K562 (cell line): ENCODE data around the gene LRP1B. TPM values are rescaled to one million over a fixed set of nuclear protein-coding genes. Genes with fewer than 3 reads are reported as not detected.

ENCODE experiments used
- ATAC-seq: fragments of 200-7000 bp; cut with Tn5 transposase; 3 replicates; pipeline ENCODE4 v1.9.1; 2020; ENCODE audit warnings: moderate library complexity
- BruUV-seq: library from RNA; stranded (reverse); fragments of 400-500 nt; replicated peaks from 2 replicates; lab custom pipeline; 2021; lab: Mats Ljungman, UMichigan
- CTCF ChIA-PET: fragments of 300-600 bp; formaldehyde crosslinking; extraction: SDS; loops from one replicate; lab custom pipeline; 2021; ENCODE audit warnings: low intra/inter-chr PET ratio; lab: Yijun Ruan, JAX
- POLR2A ChIA-PET: fragments of 300-600, 350-650 bp; sonication (Branson Sonifier 250); formaldehyde crosslinking; extraction: SDS; loops from one replicate; lab custom pipeline; 2021; ENCODE audit warnings: antibody characterized with exemption, inconsistent platforms; lab: Yijun Ruan, JAX
- DNase-seq, 4 experiments: peaks; one replicate each; pipeline versions ENCODE4 v3.0.0 to v3.0.0-alpha.2; 2011 to 2018; ENCODE audit warnings: low spot score in 3 of 4, mixed read lengths in 3 of 4; ENCODE audit errors: extremely low read depth in 1 of 4
- FAIRE-seq: peaks from 2 replicates; lab custom pipeline; 2011; peaks lifted over from hg19 to GRCh38; lab: Jason Lieb, UNC
- H2AFZ ChIP-seq: 2 replicates; pipeline ENCODE4 v1.6.0; 2011; ENCODE audit warnings: low read depth, low read length, control low read depth, inconsistent platforms
- H3K27ac ChIP-seq: fragments of 200-600 bp; 3 replicates; pipeline ENCODE4 v1.8.0; 2011; ENCODE audit warnings: low read depth, mild to moderate bottlenecking, control low read depth, inconsistent platforms, low read length, moderate library complexity, mixed read lengths; ENCODE audit errors: extremely low read depth
- H3K27me3 ChIP-seq, 2 experiments: fragments of 300-600 bp in 1 of 2; 2 replicates in 1 of 2; 3 replicates in 1 of 2; pipeline versions ENCODE4 v1.6.0 to v1.8.0; 2011; ENCODE audit warnings: inconsistent platforms in 2 of 2, low read length in 2 of 2, mild to moderate bottlenecking in 1 of 2, mixed read lengths in 1 of 2, moderate library complexity in 1 of 2; ENCODE audit not compliant: control insufficient read depth in 2 of 2, insufficient read depth in 2 of 2
- H3K36me3 ChIP-seq: fragments of 300-600 bp; 3 replicates; pipeline ENCODE4 v1.8.0; 2011; ENCODE audit warnings: mild to moderate bottlenecking, low read length, inconsistent platforms; ENCODE audit not compliant: control insufficient read depth, insufficient read depth
- H3K4me1 ChIP-seq, 2 experiments: fragments of 200-600 bp in 1 of 2; replicated peaks in 1 of 2; 2 replicates in 1 of 2; 3 replicates in 1 of 2; pipeline versions ENCODE4 v1.5.1 to v1.8.0; 2011; ENCODE audit warnings: inconsistent platforms in 2 of 2, low read length in 2 of 2, mild to moderate bottlenecking in 1 of 2, mixed read lengths in 1 of 2, moderate library complexity in 1 of 2; ENCODE audit not compliant: control insufficient read depth in 2 of 2, insufficient read depth in 2 of 2
- H3K4me2 ChIP-seq: 2 replicates; pipeline ENCODE4 v1.6.1; 2011; ENCODE audit warnings: low read length, control low read depth, inconsistent platforms, mixed read lengths; ENCODE audit not compliant: insufficient read depth
- H3K4me3 ChIP-seq: fragments of 200-600 bp; sonication (generic), shearing (Covaris generic); 2 replicates; pipeline ENCODE4 v1.5.1; 2016; ENCODE audit warnings: control low read depth, inconsistent platforms
- H3K79me2 ChIP-seq: fragments of 200-600 bp; 3 replicates; pipeline ENCODE4 v1.8.0; 2011; ENCODE audit warnings: low read length, inconsistent platforms; ENCODE audit not compliant: control insufficient read depth, insufficient read depth
- H3K9ac ChIP-seq, 2 experiments: 2 replicates each; pipeline versions ENCODE4 v1.6.0 to v1.6.1; 2011; ENCODE audit warnings: low read depth in 2 of 2, low read length in 2 of 2, control low read depth in 1 of 2, inconsistent platforms in 1 of 2, mild to moderate bottlenecking in 1 of 2, mixed read lengths in 1 of 2; ENCODE audit not compliant: insufficient read depth in 1 of 2
- H3K9me1 ChIP-seq: one replicate; pipeline ENCODE4 v1.6.0; 2011; ENCODE audit warnings: inconsistent platforms, mild to moderate bottlenecking, low read length, moderate library complexity; ENCODE audit not compliant: control insufficient read depth, insufficient read depth
- H3K9me3 ChIP-seq: replicated peaks from 2 replicates; pipeline ENCODE4 v1.5.1; 2011; ENCODE audit warnings: low read depth, low read length, inconsistent platforms; ENCODE audit not compliant: control insufficient read depth, insufficient read depth
- H4K20me1 ChIP-seq: replicated peaks from 2 replicates; pipeline ENCODE4 v1.6.1; 2011; ENCODE audit warnings: low read length, inconsistent platforms, mixed read lengths; ENCODE audit not compliant: control insufficient read depth, insufficient read depth
- ETV6 ChIP-seq, 3 experiments: fragments of 150-350 bp in 1 of 3; sonication (generic) in 1 of 3; formaldehyde crosslinking in 1 of 3; IDR thresholded peaks; 2 replicates each; pipeline versions ENCODE4 v1.6.1 to v1.8.0; 2014 to 2022; ENCODE audit warnings: borderline replicate concordance in 2 of 3, low read depth in 2 of 3, antibody characterized with exemption in 1 of 3, low read length in 1 of 3, mild to moderate bottlenecking in 1 of 3, missing genetic modification reagents in 1 of 3
- IFI16 ChIP-seq: fragments of 250-450 bp; sonication (Bioruptor Pico); IDR thresholded peaks from 2 replicates; pipeline ENCODE4 v2.1.2; 2022; ENCODE audit warnings: mild to moderate bottlenecking, inconsistent platforms
- MEF2D ChIP-seq: conservative IDR thresholded peaks from 2 replicates; pipeline ENCODE4 v1.6.1; 2016; ENCODE audit warnings: low read depth, missing genetic modification characterization, missing compliant biosample characterization
- TRIM28 ChIP-seq: fragments of 450-650 bp; IDR thresholded peaks from 2 replicates; pipeline ENCODE4 v1.6.1; 2017
- ZC3H8 ChIP-seq: fragments of 450-650 bp; IDR thresholded peaks from 2 replicates; pipeline ENCODE4 v1.6.1; 2017
- ZNF217 ChIP-seq: sonication (generic); formaldehyde crosslinking; IDR thresholded peaks from 2 replicates; pipeline ENCODE4 v1.8.0; 2022; ENCODE audit warnings: mild to moderate bottlenecking, missing genetic modification reagents
- ZNF584 ChIP-seq: fragments of 200-800 bp; sonication (Bioruptor generic); IDR thresholded peaks from 2 replicates; pipeline ENCODE4 v1.6.1; 2016; ENCODE audit warnings: low read depth, mild to moderate bottlenecking, missing genetic modification characterization, missing compliant biosample characterization
- WGBS: fragments of 100-300 bp; shearing (Covaris generic); methylation state at CpG from one replicate; pipeline ENCODE4 v1.1.6; 2016; ENCODE audit warnings: low coverage, mixed read lengths; ENCODE audit not compliant: insufficient coverage; ENCODE audit errors: missing lambda C conversion rate; 5-methylcytosine and 5-hydroxymethylcytosine counted together
- in situ Hi-C: fragments of 300-500 bp; cut with MboI; formaldehyde crosslinking; loops from 4 replicates; pipeline ENCODE4 v1.15.0; 2018; ENCODE audit warnings: inconsistent platforms, mixed read lengths
- intact Hi-C: fragments of 100-400 bp; cut with micrococcal nuclease; formaldehyde crosslinking; loops from 2 replicates; pipeline ENCODE4 v1.14.2; 2022
- polyA plus RNA-seq, 8 experiments: library from polyadenylated mRNA; depleted of rRNA in 4 of 8; stranded (reverse) in 5 of 8; unstranded in 3 of 8; fragments of >200 nt; fragmentation: Nextera tagmentation in 2 of 8; fragmentation: Illumina TruSeq in 1 of 8; extraction: Ambion mirVana in 2 of 8; extraction: Trizol in 1 of 8; gene quantifications; 2 replicates each; pipeline versions ENCODE4 v1.2.1 to v1.2.3, GENCODE V29; 2011 to 2014; ENCODE audit warnings: inconsistent platforms in 1 of 8, missing spikeins in 1 of 8
- total RNA-seq, 7 experiments: library from RNA; depleted of rRNA in 6 of 7; stranded (reverse); fragments of >200 nt in 6 of 7; fragmentation: Illumina TruSeq in 2 of 7; extraction: Trizol in 2 of 7; gene quantifications; 2 replicates each; pipeline versions ENCODE4 v1.2.1 to v1.2.3, GENCODE V29; 2011 to 2021; ENCODE audit warnings: low replicate concordance in 1 of 7
- TF ChIP-seq, protein P1 (sequence below): fragments of 450-650 bp; IDR thresholded peaks from 2 replicates; pipeline ENCODE4 v1.6.1; 2018; ENCODE audit not compliant: partially characterized antibody
- TF ChIP-seq, protein P2 (sequence below): fragments of 450-650 bp; IDR thresholded peaks from 2 replicates; pipeline ENCODE4 v1.6.1; 2017; ENCODE audit warnings: antibody characterized with exemption
- TF ChIP-seq, protein P3 (sequence below): fragments of 450-650 bp; IDR thresholded peaks from one replicate; pipeline ENCODE4 v1.6.1; 2018; ENCODE audit warnings: mild to moderate bottlenecking, moderate library complexity; ENCODE audit not compliant: partially characterized antibody
- TF ChIP-seq, protein P4 (sequence below): fragments of 250-450 bp; sonication (Bioruptor Pico); IDR thresholded peaks from 2 replicates; pipeline ENCODE4 v1.8.0; 2022; ENCODE audit warnings: inconsistent platforms

LRP1B gene
- total and polyA plus RNA-seq, 9 of the 15 experiments (the other 6 are each of a cell fraction or from before 2014, with no cell fraction given), result not detected

DNA sequence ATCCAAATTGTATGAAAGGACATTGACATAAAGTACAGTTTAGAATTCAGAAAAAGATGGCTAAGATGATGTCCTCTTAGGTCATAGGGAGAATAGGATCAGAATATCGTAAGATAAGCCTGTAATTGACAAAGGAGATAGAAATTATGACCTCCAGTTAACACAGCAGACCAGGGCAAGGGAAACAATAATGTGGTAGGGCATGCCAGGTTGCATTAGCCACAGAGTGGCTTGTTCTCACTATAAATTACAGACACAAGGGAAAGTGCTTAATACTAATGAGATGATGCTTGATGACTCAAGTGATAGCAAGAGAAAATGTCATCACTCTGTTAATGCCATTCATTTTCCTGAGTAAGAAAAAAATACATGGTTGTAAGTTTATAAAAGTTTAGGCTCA, 48.9 kb upstream of the LRP1B start (continued):
- TF ChIP-seq IFI16 (CRISPR knock-in tag), result no peak
- TF ChIP-seq, protein P1, sequence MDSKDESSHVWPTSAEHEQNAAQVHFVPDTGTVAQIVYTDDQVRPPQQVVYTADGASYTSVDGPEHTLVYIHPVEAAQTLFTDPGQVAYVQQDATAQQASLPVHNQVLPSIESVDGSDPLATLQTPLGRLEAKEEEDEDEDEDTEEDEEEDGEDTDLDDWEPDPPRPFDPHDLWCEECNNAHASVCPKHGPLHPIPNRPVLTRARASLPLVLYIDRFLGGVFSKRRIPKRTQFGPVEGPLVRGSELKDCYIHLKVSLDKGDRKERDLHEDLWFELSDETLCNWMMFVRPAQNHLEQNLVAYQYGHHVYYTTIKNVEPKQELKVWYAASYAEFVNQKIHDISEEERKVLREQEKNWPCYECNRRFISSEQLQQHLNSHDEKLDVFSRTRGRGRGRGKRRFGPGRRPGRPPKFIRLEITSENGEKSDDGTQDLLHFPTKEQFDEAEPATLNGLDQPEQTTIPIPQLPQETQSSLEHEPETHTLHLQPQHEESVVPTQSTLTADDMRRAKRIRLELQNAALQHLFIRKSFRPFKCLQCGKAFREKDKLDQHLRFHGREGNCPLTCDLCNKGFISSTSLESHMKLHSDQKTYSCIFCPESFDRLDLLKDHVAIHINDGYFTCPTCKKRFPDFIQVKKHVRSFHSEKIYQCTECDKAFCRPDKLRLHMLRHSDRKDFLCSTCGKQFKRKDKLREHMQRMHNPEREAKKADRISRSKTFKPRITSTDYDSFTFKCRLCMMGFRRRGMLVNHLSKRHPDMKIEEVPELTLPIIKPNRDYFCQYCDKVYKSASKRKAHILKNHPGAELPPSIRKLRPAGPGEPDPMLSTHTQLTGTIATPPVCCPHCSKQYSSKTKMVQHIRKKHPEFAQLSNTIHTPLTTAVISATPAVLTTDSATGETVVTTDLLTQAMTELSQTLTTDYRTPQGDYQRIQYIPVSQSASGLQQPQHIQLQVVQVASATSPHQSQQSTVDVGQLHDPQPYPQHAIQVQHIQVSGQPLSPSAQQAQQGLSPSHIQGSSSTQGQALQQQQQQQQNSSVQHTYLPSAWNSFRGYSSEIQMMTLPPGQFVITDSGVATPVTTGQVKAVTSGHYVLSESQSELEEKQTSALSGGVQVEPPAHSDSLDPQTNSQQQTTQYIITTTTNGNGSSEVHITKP, result no peak
- TF ChIP-seq ETV6 (IDR thresholded peaks at IDR 0.05; ENCODE audit: borderline replicate concordance in 1 of 2, low read depth in 2 of 2, low read length in 1 of 2), result no peak
- no peak for TF ChIP-seq ETV6 (CRISPR knock-in tag; IDR thresholded peaks at IDR 0.05; ENCODE audit: borderline replicate concordance)

DNA sequence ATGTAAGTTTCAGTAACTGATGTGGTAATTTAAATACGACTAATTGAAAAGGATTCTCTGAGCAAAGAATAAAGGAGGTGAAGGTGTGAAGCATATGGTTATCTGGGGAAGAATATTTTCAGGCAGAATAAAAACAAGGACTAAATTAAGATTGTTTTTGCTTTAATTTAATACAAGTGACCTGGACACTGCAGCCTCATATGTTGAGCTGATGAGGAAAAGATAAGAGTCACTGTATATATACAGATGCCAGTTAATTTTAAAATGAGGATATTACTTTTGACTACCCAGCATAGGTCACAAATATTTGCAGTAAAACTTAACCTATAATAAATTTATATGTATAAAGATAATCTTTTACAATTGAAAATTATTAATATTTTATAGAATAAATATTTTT, 47.8 kb upstream of the LRP1B start:
- Histone ChIP-seq H4K20me1 (no peaks in the 10 kb centered on the region), H3K27me3 (no peaks in the 10 kb centered on the region), H3K36me3 (no peaks in the 10 kb centered on the region), H3K79me2 (no peaks in the 10 kb centered on the region), H3K4me1 (no peaks in the 10 kb centered on the region), H3K4me2 (no peak overlapping the region), H3K27ac (no peak overlapping the region)
- no TSS peak for BruUV-seq
- ATAC-seq (no peak), FAIRE-seq (no peak), DNase-seq (no peak)
- POLR2A ChIA-PET, result no interaction called here
- in situ Hi-C loops, result no loop called here
- TF ChIP-seq, protein P2, sequence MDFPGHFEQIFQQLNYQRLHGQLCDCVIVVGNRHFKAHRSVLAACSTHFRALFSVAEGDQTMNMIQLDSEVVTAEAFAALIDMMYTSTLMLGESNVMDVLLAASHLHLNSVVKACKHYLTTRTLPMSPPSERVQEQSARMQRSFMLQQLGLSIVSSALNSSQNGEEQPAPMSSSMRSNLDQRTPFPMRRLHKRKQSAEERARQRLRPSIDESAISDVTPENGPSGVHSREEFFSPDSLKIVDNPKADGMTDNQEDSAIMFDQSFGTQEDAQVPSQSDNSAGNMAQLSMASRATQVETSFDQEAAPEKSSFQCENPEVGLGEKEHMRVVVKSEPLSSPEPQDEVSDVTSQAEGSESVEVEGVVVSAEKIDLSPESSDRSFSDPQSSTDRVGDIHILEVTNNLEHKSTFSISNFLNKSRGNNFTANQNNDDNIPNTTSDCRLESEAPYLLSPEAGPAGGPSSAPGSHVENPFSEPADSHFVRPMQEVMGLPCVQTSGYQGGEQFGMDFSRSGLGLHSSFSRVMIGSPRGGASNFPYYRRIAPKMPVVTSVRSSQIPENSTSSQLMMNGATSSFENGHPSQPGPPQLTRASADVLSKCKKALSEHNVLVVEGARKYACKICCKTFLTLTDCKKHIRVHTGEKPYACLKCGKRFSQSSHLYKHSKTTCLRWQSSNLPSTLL, result no peak
- TF ChIP-seq TRIM28 (no peak), ZC3H8 (no peak), ZNF217 (CRISPR knock-in tag) (no peak), MEF2D (tag) (no peak), ZNF584 (no peak)
- TF ChIP-seq, protein P3, sequence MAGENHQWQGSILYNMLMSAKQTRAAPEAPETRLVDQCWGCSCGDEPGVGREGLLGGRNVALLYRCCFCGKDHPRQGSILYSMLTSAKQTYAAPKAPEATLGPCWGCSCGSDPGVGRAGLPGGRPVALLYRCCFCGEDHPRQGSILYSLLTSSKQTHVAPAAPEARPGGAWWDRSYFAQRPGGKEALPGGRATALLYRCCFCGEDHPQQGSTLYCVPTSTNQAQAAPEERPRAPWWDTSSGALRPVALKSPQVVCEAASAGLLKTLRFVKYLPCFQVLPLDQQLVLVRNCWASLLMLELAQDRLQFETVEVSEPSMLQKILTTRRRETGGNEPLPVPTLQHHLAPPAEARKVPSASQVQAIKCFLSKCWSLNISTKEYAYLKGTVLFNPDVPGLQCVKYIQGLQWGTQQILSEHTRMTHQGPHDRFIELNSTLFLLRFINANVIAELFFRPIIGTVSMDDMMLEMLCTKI, result no peak
- TF ChIP-seq, protein P4, sequence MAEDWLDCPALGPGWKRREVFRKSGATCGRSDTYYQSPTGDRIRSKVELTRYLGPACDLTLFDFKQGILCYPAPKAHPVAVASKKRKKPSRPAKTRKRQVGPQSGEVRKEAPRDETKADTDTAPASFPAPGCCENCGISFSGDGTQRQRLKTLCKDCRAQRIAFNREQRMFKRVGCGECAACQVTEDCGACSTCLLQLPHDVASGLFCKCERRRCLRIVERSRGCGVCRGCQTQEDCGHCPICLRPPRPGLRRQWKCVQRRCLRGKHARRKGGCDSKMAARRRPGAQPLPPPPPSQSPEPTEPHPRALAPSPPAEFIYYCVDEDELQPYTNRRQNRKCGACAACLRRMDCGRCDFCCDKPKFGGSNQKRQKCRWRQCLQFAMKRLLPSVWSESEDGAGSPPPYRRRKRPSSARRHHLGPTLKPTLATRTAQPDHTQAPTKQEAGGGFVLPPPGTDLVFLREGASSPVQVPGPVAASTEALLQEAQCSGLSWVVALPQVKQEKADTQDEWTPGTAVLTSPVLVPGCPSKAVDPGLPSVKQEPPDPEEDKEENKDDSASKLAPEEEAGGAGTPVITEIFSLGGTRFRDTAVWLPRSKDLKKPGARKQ (CRISPR knock-in tag), result no peak
- TF ChIP-seq, all 486 proteins: peak for 0
- H3K4me3 ChIP-seq, result no peak overlapping the region
- no peak overlapping the region for H3K9ac ChIP-seq
- H3K9me3 ChIP-seq, result no peaks in the 10 kb centered on the region
- WGBS, result 0% methylated on average over 1 of the region's 1 CpG
- intact Hi-C loops, result no loop called here
- no peak overlapping the region for H2AFZ ChIP-seq
- CTCF ChIA-PET, result no interaction called here
- no peaks in the 10 kb centered on the region for H3K9me1 ChIP-seq
